SK-N-SH (cell line): Measurements from ENCODE around the gene H6PD.

Experiments used
- CTCF ChIP-seq: fragments of 200-600 bp; sonication (generic); IDR thresholded peaks from 2 replicates; pipeline ENCODE4 v1.6.1; 2017; ENCODE audit warnings: antibody characterized with exemption, mild to moderate bottlenecking, moderate library complexity
- EP300 ChIP-seq, 2 experiments: IDR thresholded peaks; 2 replicates each; pipeline versions ENCODE4 v1.4.0 to v1.6.1; 2012; ENCODE audit warnings: borderline replicate concordance in 1 of 2, low read depth in 1 of 2, low read length in 1 of 2
- EZH2phosphoT487 ChIP-seq: fragments of 200-600 bp; sonication (generic); IDR thresholded peaks from 2 replicates; pipeline ENCODE4 v1.6.1; 2017; ENCODE audit warnings: low read depth, mixed run types, mild to moderate bottlenecking, antibody characterized with exemption, moderate library complexity, borderline replicate concordance
- FOSL2 ChIP-seq: IDR thresholded peaks from 2 replicates; pipeline ENCODE4 v1.4.0; 2012; ENCODE audit warnings: low read depth, mild to moderate bottlenecking, moderate library complexity, borderline replicate concordance
- FOXJ3 ChIP-seq: sonication (generic); formaldehyde crosslinking; IDR thresholded peaks from 2 replicates; pipeline ENCODE4 v1.5.1; 2020; ENCODE audit warnings: mild to moderate bottlenecking, missing genetic modification reagents
- JUND ChIP-seq: IDR thresholded peaks from 2 replicates; pipeline ENCODE4 v1.4.0; 2012
- MAX ChIP-seq: IDR thresholded peaks from 2 replicates; pipeline ENCODE4 v1.4.0; 2012; ENCODE audit warnings: low read depth
- NRF1 ChIP-seq: IDR thresholded peaks from 2 replicates; pipeline ENCODE4 v1.6.1; 2012; ENCODE audit warnings: low read depth, mild to moderate bottlenecking, low read length
- POLR2AphosphoS5 ChIP-seq: IDR thresholded peaks from 2 replicates; pipeline ENCODE4 v1.6.1; 2012; ENCODE audit warnings: low read depth, low read length
- RFX5 ChIP-seq: IDR thresholded peaks from 2 replicates; pipeline ENCODE4 v1.6.1; 2012; ENCODE audit warnings: mild to moderate bottlenecking, improper control_type of control experiment, low read length
- TAF1 ChIP-seq: IDR thresholded peaks from 2 replicates; pipeline ENCODE4 v1.6.1; 2012; ENCODE audit warnings: low read depth, mild to moderate bottlenecking, low read length, moderate library complexity, borderline replicate concordance
- USF2 ChIP-seq: fragments of 150-350 bp; IDR thresholded peaks from 2 replicates; pipeline ENCODE4 v1.6.1; 2017; ENCODE audit warnings: antibody characterized with exemption, low read length, low read depth, borderline replicate concordance

GRCh38 chr1:9284061-9284460 lies 49.5 kb downstream of the H6PD start:
- TF ChIP-seq NRF1 (no peak), POLR2AphosphoS5 (no peak), FOSL2 (no peak), TAF1 (no peak), FOXJ3 (CRISPR knock-in tag) (no peak), CTCF (no peak), MAX (no peak), JUND (no peak), EZH2phosphoT487 (no peak), RFX5 (no peak), USF2 (no peak), EP300 (IDR thresholded peaks at IDR 0.05; ENCODE audit: borderline replicate concordance in 1 of 2, low read depth in 1 of 2, low read length in 1 of 2) (no peak)
